HG02852 (cell line): Measurements from ENCODE around the gene ARID1B.
"Not testable (repeated sequence)": the region's sequence is repeated elsewhere in the genome, so short reads cannot be mapped to it uniquely, and the experiment has no call there.

Experiments used
- ATAC-seq: cut with Tn5 transposase; IDR thresholded peaks from one replicate; pipeline ENCODE4 v1.9.1; 2021; ENCODE audit warnings: mild to moderate bottlenecking, moderate library complexity; ENCODE audit not compliant: unreplicated experiment

ARID1B gene

DNA sequence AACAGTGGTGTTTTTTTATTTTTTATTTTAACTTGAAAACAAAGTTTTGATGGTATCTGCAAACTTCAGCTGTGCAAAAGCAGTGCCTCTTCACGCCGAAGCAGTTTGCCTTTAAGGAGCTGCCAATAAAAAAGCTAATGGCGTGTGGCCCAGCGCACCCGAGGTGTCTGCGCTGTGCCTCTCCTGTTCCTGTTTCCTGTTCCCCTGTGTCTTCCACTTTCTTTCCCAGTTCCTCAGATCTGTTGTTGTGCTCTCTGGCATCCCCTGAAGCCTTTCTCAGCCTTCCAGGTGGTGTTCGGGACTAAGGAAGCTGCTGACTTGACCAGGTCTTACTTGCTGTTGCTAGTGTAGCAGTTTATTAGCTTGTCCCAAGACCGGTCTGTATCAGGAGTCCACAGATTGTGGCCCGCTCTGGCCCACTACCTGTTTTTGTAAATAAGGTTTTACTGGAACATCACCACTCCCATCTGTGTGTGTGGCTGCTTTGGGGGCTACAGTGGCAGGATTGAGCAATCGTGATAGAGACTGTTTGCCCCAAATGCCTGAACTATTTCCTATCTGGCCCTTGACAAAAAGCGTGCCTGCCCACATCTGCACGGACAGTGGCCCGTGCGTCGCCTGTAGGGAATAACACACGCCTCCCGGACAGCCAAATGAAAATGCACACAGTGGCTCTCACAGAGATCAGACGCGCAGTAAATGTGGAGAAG lies 367.8 kb downstream of the ARID1B start:
- no peak for ATAC-seq

DNA sequence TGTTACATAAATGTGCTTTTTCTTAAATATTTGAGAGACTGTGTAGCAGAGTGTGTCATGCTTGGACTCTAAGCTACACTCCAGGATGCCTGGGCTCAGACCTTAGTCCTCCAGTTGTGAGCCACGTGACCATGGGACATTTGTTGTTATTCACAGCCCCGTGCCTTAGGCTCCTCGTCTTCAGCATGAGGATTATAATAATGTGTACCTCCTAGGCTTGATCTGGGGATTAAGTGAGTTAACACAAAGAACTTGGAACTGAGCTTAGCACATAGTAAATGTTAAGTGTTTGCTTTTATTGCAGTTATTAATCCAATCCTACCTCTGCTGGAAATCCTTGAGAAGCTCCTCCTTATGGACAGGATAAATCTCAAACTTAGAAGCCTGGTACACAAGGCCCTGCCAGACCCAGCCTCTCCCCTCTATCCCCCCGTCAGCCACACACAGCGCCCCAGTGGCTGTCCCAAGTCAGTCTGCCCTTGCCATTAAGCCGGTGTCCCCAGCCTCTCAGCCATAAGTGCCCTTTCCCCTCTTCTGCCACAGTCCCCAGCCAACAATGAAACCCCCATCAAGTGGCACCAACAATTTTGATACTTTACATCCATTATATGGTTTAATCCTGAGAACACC lies 368.6 kb downstream of the ARID1B start:
- ATAC-seq = no peak

DNA sequence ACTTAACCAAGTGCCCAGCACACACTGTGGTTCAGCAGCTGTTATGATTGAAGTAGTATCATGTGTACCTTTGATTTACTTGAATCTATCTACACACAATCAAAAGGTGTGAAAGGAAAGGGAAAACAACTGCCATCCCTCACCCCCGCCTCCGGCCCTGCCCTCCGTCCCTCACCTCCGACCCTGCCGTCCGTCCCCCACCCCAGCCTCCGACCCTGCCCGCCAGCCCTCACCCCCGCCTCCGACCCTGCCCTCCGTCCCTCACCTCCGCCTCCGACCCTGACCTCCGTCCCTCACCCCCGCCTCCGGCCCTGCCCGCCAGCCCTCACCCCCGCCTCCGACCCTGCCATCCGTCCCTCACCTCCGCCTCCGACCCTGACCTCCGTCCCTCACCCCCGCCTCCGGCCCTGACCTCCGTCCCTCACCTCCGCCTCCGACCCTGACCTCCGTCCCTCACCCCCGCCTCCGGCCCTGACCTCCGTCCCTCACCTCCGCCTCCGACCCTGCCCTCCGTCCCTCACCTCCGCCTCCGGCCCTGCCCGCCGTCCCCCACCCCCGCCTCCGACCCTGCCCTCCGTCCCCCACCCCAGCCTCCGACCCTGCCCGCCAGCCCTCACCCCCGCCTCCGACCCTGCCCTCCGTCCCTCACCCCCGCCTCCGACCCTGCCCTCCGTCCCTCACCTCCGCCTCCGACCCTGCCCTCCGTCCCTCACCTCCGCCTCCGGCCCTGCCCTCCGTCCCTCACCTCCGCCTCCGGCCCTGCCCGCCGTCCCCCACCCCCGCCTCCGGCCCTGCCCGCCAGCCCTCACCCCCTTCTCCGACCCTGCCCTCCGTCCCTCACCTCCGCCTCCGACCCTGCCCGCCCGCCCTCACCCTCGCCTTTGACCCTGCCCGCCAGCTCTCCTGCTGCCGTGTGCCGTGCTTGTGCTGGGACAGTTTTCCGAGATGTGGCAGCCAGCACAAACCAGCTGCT lies 370.2 kb downstream of the ARID1B start:
- ATAC-seq = not testable (repeated sequence)

- ATAC-seq = no peak
Observed at GRCh38 chr6:157148391-157149323, 371.5 kb downstream of the ARID1B start.

GRCh38 chr6:157150076-157150475 lies 372.9 kb downstream of the ARID1B start:
- ATAC-seq = no peak

- no peak for ATAC-seq
Observed at GRCh38 chr6:157151029-157151428, 373.9 kb downstream of the ARID1B start.

DNA sequence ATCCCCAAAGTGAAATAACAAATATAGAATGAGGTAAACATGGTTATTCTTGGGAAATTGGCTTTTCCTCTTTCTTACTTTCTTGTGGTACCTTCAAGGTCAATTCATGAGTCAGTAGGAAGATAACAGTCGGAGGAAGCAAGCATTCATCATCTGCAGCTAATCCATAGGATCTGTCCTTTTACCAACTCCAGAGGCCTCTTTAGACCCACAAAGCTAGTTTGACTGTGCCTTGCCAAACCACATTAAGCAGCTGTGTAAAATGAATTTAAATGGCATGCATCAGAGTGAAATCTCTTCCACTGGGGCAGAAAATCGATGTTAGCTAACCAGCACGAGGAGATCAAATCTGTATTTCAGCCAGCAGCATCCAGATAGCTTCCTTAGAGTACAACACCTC lies 374.8 kb downstream of the ARID1B start:
- ATAC-seq = no peak

GRCh38 chr6:157152556-157152955 lies 375.4 kb downstream of the ARID1B start:
- no peak for ATAC-seq

DNA sequence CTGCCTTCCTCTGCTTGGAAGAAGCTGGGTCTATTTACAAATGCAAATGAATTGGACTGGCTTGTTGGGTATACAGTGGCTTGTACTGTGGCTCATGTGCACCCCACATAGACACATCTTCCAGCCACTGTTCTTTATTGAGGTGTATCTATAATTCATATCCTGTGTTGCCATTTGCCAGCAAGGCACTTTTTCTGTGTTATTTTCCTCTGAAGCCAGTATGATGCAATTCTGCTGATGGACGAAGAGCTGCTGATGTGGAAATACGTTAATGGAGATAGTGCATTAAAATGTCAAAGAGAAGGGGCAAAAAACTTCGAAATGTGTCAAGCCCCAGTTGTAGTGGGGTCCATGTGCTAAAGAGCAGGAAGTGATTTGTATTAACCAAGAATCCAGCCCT lies 378.6 kb downstream of the ARID1B start:
- no peak for ATAC-seq

DNA sequence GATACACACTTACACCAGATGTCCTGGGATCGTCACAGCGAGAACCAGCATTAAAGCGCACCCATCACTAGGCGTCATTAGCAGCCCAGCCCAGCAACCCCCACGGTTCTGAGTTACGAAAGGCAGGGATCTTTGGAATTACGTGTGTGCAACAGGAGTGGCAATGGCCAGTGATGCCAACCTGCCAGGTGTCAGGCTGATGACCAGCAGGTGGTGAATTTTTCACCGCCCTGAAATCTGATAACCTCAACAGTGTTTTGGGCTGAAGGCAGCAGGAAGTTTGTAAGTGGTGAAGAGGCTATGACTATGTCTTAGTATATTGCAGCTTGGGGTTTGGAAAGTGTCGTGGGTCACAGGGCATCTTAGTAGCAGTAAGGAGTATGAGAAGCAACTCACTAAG lies 380.1 kb downstream of the ARID1B start:
- no peak for ATAC-seq

- ATAC-seq = no peak
Observed at GRCh38 chr6:157158456-157158855, 381.3 kb downstream of the ARID1B start.

DNA sequence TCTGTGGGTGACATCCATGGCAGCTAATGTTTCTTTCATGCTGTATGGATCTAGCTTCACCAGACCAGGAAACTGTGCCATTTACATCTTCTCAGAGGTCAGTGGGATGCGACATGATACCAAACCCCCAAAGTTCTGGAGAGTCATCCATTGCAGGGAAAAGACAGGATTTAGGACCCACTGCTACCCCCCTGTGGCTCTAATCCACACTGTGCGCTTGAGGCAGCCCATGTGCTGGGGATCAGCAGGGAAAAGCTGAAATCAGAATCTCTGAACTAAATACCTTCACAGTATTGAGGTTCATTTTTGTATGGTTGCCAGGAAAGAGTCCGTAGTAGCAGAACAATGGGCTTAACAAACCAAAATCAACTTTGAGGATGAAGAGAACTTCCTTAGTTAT lies 381.7 kb downstream of the ARID1B start:
- ATAC-seq = no peak

DNA sequence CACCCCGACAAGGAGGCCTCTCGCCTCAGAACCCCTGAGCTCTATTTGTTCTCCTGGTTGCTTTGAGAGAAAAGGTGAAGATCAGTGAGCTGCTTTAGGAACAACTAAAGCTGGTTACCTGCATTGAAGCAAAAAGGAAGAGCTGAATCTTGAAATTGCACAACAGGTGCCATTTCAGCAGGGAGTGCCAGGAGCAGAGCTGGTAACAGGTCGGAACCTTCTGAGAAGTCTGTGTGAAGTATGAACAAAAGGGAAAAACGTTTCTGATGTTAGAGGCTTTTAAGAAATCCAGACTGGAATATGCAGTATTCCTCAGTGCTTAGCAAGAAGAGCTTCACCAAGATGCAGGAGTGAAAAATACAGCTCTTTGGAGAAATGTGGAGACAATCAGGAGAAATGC lies 382.2 kb downstream of the ARID1B start:
- no peak for ATAC-seq

- ATAC-seq = no peak
Observed at GRCh38 chr6:157161912-157162311, 384.7 kb downstream of the ARID1B start.

DNA sequence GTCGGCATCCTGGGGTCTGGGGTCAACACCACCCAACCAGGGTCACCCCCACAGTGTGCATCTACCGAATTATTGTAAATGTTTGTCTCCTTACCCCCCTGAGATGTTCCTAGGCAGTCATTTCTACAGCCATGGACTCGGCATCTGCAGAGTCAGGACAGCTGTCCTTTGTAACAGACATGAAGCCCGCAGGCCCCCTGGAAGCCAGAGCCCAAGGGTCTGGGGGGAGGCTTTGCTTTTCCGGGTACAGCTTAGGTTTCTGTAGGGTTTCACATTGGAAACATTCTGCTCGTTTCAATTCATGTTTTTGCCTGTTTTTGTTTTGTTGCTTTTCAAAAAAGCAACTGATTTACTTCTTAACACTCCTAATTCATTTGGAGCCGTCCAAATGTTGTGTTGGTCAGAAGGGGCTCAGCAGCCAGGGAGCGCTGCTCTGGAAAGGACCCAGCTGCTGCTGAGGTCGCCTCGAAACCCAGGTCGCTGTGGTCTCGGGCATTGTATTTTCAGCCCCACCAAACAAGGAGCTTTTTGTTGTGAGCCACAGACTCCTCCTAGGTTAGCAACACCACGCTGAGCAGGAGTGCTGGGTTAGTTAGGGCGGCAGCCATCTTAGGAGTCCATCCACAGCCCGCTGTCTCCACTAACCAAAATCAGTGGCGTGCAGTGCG lies 385.7 kb downstream of the ARID1B start:
- no peak for ATAC-seq

DNA sequence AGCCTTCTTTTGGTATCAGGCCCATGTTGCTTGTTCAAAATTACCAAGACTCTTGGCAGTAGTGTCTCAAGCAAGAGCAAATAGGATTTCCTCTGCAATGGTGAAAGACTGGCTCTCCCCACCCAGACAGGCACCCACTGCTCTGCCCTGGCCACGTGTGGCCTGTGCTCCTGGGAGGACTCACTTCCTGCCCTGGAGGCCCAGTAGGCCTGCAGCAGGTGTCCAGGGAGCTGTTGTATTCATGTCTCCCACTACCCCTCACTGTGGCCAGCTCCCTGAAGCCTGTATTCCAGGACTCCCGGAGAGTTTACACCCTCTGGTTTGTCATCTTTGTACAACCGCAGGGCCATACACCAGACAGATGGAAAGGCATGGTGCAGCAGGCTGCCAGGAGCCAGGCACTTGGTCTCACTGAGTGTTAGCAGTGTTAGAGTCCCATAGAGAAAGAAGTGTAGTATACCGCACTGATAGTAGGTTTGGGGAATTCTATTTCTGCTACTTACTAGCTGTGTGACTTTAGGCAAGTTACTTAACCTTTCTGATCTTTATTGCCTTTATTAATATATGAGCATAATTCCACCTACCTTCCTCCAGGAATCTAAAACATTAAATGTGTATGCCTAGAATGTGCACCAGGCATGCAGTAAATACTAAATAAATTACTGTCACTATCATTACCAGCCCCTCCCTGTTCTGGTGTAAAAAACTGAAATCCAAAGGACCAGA lies 386.4 kb downstream of the ARID1B start:
- ATAC-seq = no peak

GRCh38 chr6:157164972-157165371 lies 387.8 kb downstream of the ARID1B start:
- no peak for ATAC-seq

- ATAC-seq = no peak
Observed at GRCh38 chr6:157166784-157167183, 389.6 kb downstream of the ARID1B start.

- no peak for ATAC-seq
Observed at GRCh38 chr6:157167837-157168236, 390.7 kb downstream of the ARID1B start.
